Thoracic aorta (tissue), 2 donors: ENCODE measurements around the gene CALN1. TPM values are rescaled to one million over a fixed set of nuclear protein-coding genes. Genes with fewer than 3 reads are reported as not detected.

Experiments
- ATAC-seq: fragments of 150-250 bp; one replicate; pipeline ENCODE4 v1.8.0; 2017; ENCODE audit warnings: low read depth; ENCODE audit not compliant: insufficient number of reproducible peaks, low FRiP score
- DNase-seq: peaks from one replicate; pipeline ENCODE4 v3.0.0-alpha.2; 2020; ENCODE audit warnings: low spot score
- H3K27ac ChIP-seq, 2 donors: fragments of 200-600 bp; sonication (generic); 1 replicate in 1 of 2; 2 replicates in 1 of 2; pipeline ENCODE4 v1.5.1; 2016; ENCODE audit warnings: mild to moderate bottlenecking in 2 of 2, moderate library complexity in 2 of 2
- H3K27me3 ChIP-seq: fragments of 200-600 bp; sonication (generic); replicated peaks from 2 replicates; pipeline ENCODE4 v1.6.0; 2016; ENCODE audit warnings: mild to moderate bottlenecking; ENCODE audit not compliant: insufficient read depth
- H3K36me3 ChIP-seq: fragments of 200-600 bp; sonication (generic); one replicate; pipeline ENCODE4 v1.5.1; 2016
- H3K4me1 ChIP-seq, 2 donors: fragments of 200-600 bp; sonication (generic); 1 replicate in 1 of 2; 2 replicates in 1 of 2; pipeline versions ENCODE4 v1.5.1 to v1.6.0; 2016; ENCODE audit warnings: low read depth in 2 of 2, mild to moderate bottlenecking in 1 of 2; ENCODE audit not compliant: control insufficient read depth in 1 of 2
- H3K4me3 ChIP-seq: fragments of 200-600 bp; sonication (generic); 2 replicates; pipeline ENCODE4 v1.5.1; 2016; ENCODE audit warnings: mild to moderate bottlenecking
- H3K9me3 ChIP-seq: fragments of 200-600 bp; sonication (generic); 2 replicates; pipeline ENCODE4 v1.5.1; 2016
- CTCF ChIP-seq: fragments of 200-600 bp; sonication (generic); IDR thresholded peaks from one replicate; pipeline ENCODE4 v1.5.1; 2019; ENCODE audit warnings: antibody characterized with exemption
- total RNA-seq, 2 donors: library from RNA; depleted of rRNA; stranded (reverse); fragments of >200 nt; gene quantifications; one replicate each; pipeline versions ENCODE4 v1.1.0 to v1.2.3, GENCODE V29; 2016

Gene CALN1
- total RNA-seq, 2 donors from 2014 or later = not detected

DNA sequence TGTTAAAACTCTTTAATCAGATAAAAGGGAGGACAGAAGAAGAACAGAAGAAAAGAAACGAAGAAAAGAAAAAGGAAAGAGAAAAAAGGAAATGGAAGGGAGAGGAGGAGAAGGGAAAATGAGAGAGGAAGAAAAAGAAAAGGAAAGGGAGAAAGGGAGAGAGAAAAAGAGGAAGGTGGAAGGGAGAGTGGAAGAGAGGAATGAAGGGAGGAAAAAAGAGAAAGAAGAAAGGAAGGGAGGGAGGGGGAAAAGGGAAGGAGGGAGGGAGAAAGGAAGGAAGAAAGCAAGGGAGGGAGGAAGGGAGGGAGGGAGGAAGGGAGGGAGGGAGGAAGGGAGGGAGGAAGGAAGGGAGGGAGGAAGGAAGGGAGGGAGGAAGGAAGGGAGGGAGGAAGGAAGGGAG lies 305.7 kb downstream of the CALN1 start:
- H3K4me1 ChIP-seq = no peaks in the 10 kb centered on the region
- DNase-seq (no peak), ATAC-seq (no peak)
- no peaks in the 10 kb centered on the region for H3K27me3 ChIP-seq
- no peak overlapping the region for H3K27ac ChIP-seq
- no peak overlapping the region for H3K4me3 ChIP-seq
- TF ChIP-seq CTCF = no peak
- H3K36me3 ChIP-seq = no peaks in the 10 kb centered on the region
- no peaks in the 10 kb centered on the region for H3K9me3 ChIP-seq

- Histone ChIP-seq H3K36me3 (no peaks in the 10 kb centered on the region), H3K27ac (no peak overlapping the region), H3K4me1 (no peaks in the 10 kb centered on the region), H3K9me3 (no peaks in the 10 kb centered on the region), H3K4me3 (no peak overlapping the region), H3K27me3 (no peaks in the 10 kb centered on the region)
- no peak for ATAC-seq
- TF ChIP-seq CTCF = no peak
- no peak for DNase-seq
Observed at GRCh38 chr7:72101444-72101843, 310.7 kb downstream of the CALN1 start.

DNA sequence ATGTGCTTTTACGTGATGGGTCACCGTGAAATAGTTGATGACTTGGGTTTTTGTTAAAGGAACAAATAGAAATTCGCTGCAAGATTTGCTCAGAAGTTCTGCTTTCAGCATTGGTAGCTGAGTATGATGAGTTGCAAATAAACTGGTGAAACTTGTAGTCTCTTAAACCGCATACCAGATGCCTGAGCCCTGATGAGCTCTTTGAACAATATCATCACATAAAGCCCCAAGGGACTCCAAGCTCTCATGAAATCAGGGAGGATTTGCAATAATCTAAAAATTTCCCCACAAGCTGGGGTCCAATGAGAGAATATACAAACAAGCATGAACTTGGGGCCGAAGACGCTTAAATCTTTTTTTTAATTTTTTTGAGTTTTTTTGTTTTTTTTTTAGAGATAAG lies 312.4 kb downstream of the CALN1 start:
- no peak for DNase-seq
- Histone ChIP-seq H3K4me3 (no peak overlapping the region), H3K9me3 (no peaks in the 10 kb centered on the region), H3K4me1 (no peaks in the 10 kb centered on the region), H3K27ac (no peak overlapping the region), H3K36me3 (no peaks in the 10 kb centered on the region), H3K27me3 (no peaks in the 10 kb centered on the region)
- TF ChIP-seq CTCF = no peak
- ATAC-seq = no peak

DNA sequence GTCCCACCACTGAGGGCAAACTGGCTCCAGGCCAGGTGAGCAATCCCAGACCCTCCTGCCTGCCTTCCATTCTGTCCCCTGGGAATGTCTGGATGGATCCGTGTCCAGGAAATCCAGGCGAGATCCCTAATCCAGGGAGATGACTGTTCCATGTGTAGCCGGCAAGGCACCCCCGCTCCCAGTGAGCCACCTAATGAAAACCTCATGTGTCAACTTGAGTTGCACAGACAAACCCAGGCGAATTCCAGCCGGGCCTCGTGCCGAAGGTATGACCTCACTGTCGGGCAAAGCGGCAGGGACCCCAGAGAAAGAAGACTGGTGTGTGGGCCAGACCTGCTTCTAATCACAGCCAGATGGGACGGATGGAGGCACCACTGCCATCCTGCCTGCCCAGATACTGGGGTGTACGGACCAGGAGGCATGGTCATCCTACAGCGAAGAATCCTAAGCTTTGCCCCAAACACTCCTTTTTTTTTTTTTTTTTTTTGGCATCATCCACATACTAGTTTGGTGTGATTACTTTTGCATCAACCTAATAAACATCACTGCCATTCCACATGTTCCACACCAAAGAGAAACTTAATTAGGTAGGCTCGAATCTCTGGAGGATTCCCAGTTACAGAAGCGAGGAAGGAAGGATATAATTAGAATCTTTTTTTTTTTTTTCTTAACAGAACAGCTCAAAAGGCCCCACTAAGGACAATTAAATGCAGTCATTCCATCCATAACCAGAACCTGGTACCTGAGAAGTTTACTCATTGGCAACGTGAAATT lies 313.1 kb downstream of the CALN1 start:
- DNase-seq (no peak), ATAC-seq (no peak)
- TF ChIP-seq CTCF = no peak
- Histone ChIP-seq H3K4me1 (no peaks in the 10 kb centered on the region), H3K9me3 (no peaks in the 10 kb centered on the region), H3K36me3 (no peaks in the 10 kb centered on the region), H3K27me3 (no peaks in the 10 kb centered on the region), H3K27ac (no peak overlapping the region), H3K4me3 (no peak overlapping the region)

- ATAC-seq (no peak), DNase-seq (no peak)
- TF ChIP-seq CTCF = no peak
- Histone ChIP-seq H3K27me3 (no peaks in the 10 kb centered on the region), H3K4me1 (no peaks in the 10 kb centered on the region), H3K27ac (no peak overlapping the region), H3K9me3 (no peaks in the 10 kb centered on the region), H3K4me3 (no peak overlapping the region), H3K36me3 (no peaks in the 10 kb centered on the region)
Observed at GRCh38 chr7:72097226-72097625, 314.9 kb downstream of the CALN1 start.
